RWPE2 (cell line): ENCODE results near the gene C21orf58.
"Not testable (repeated sequence)": the region's sequence is repeated elsewhere in the genome, so short reads cannot be mapped to it uniquely, and the experiment has no call there.

Source experiments
- ATAC-seq: fragments of 200-7000 bp; cut with Tn5 transposase; 3 replicates; pipeline ENCODE4 v1.9.1; 2021; ENCODE audit warnings: low read depth
- DNase-seq: peaks from one replicate; pipeline ENCODE4 v3.0.0-alpha.2; 2020; ENCODE audit warnings: low spot score
- H3K27ac ChIP-seq: fragments of 450-650 bp; 2 replicates; pipeline ENCODE4 v1.5.1; 2017; ENCODE audit warnings: mild to moderate bottlenecking; ENCODE audit not compliant: poor library complexity, severe bottlenecking
- H3K27me3 ChIP-seq: fragments of 250-450 bp; sonication (Bioruptor Pico); 2 replicates; pipeline ENCODE4 v1.5.1; 2021; ENCODE audit warnings: mild to moderate bottlenecking, moderate library complexity; ENCODE audit not compliant: insufficient read depth, poor library complexity, severe bottlenecking
- H3K36me3 ChIP-seq: fragments of 250-450 bp; sonication (Bioruptor Pico); 2 replicates; pipeline ENCODE4 v1.5.1; 2020; ENCODE audit warnings: low read depth, mild to moderate bottlenecking, moderate library complexity
- H3K4me1 ChIP-seq: fragments of 250-450 bp; sonication (Bioruptor Pico); 2 replicates; pipeline ENCODE4 v1.5.1; 2021; ENCODE audit warnings: mild to moderate bottlenecking, moderate library complexity; ENCODE audit not compliant: insufficient read depth, poor library complexity, severe bottlenecking
- H3K4me3 ChIP-seq: fragments of 250-450 bp; sonication (Bioruptor Pico); 2 replicates; pipeline ENCODE4 v1.5.1; 2021; ENCODE audit warnings: mild to moderate bottlenecking, moderate library complexity; ENCODE audit not compliant: severe bottlenecking
- H3K9me3 ChIP-seq: fragments of 250-450 bp; sonication (Bioruptor Pico); 2 replicates; pipeline ENCODE4 v1.5.1; 2021; ENCODE audit warnings: mild to moderate bottlenecking, moderate library complexity; ENCODE audit not compliant: severe bottlenecking
- TF ChIP-seq, protein P1 (sequence below): fragments of 450-650 bp; IDR thresholded peaks from one replicate; pipeline ENCODE4 v1.5.1; 2017; ENCODE audit warnings: mild to moderate bottlenecking, moderate library complexity; ENCODE audit not compliant: poor library complexity, severe bottlenecking

Gene C21orf58

GRCh38 chr21:46323710-46324389, at the start of gene C21orf58, which contains the start of gene PCNT:
Gene C21orf58, minus strand, starts transcription at chr21:46323870. Its CDS starts 1,132 bp downstream, at chr21:46322738.
Gene PCNT, plus strand, starts transcription at chr21:46324156. Its CDS starts 73 bp downstream, at chr21:46324229.
- peak within 1 kb of the TSS; percentile 85 for H3K27ac ChIP-seq
- peaks cover 27% of the 10 kb centered on the region for H3K36me3 ChIP-seq
- peak within 1 kb of the TSS; percentile 88 for H3K4me3 ChIP-seq
- ATAC-seq: peak; percentile 82
- TF ChIP-seq, protein P1, sequence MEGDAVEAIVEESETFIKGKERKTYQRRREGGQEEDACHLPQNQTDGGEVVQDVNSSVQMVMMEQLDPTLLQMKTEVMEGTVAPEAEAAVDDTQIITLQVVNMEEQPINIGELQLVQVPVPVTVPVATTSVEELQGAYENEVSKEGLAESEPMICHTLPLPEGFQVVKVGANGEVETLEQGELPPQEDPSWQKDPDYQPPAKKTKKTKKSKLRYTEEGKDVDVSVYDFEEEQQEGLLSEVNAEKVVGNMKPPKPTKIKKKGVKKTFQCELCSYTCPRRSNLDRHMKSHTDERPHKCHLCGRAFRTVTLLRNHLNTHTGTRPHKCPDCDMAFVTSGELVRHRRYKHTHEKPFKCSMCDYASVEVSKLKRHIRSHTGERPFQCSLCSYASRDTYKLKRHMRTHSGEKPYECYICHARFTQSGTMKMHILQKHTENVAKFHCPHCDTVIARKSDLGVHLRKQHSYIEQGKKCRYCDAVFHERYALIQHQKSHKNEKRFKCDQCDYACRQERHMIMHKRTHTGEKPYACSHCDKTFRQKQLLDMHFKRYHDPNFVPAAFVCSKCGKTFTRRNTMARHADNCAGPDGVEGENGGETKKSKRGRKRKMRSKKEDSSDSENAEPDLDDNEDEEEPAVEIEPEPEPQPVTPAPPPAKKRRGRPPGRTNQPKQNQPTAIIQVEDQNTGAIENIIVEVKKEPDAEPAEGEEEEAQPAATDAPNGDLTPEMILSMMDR: no peak
- H3K27me3 ChIP-seq: no peaks in the 10 kb centered on the region
- H3K9me3 ChIP-seq: no peaks in the 10 kb centered on the region
- peak; percentile 97 for DNase-seq
- H3K4me1 ChIP-seq: peaks cover 12% of the 10 kb centered on the region

DNA sequence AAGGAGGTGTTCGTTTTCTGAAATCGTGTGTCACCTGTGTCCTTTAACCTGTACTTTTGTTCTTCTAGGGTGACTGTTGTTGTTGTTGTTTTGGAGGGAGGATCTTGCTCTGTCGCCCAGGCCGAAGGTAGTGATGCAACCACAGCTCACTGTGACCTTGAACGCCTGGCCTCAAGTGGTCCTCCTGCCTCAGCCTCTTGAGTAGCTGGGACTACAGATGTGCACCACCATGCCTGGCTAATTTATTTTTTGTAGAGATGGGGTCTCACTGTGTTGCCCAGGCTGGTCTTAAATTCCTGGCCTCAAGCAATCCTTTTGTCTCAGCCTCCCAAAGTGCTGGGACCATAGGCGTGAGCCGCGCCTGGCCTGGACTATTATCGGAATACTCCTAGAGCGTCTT, 49.3 kb upstream of the C21orf58 start:
- not testable (repeated sequence) for H3K9me3 ChIP-seq, H3K27me3 ChIP-seq, ATAC-seq, H3K27ac ChIP-seq, DNase-seq, H3K4me3 ChIP-seq, H3K4me1 ChIP-seq
- H3K36me3 ChIP-seq: peaks cover 18% of the 10 kb centered on the region

- ATAC-seq (no peak), DNase-seq (no peak)
- TF ChIP-seq, protein P1: no peak
- H3K36me3 ChIP-seq: peaks cover 22% of the 10 kb centered on the region
- H3K27ac ChIP-seq: no peak overlapping the region
- no peaks in the 10 kb centered on the region for H3K27me3 ChIP-seq
- H3K9me3 ChIP-seq: no peaks in the 10 kb centered on the region
- H3K4me3 ChIP-seq: no peak overlapping the region
- no peaks in the 10 kb centered on the region for H3K4me1 ChIP-seq
These were observed 48.4 kb upstream of the C21orf58 start for GRCh38 chr21:46372014-46372485.

GRCh38 chr21:46371204-46372013, 47.7 kb upstream of the C21orf58 start:
- no peaks in the 10 kb centered on the region for H3K9me3 ChIP-seq
- TF ChIP-seq, protein P1: no peak
- H3K27me3 ChIP-seq: no peaks in the 10 kb centered on the region
- no peak overlapping the region for H3K4me3 ChIP-seq
- no peaks in the 10 kb centered on the region for H3K4me1 ChIP-seq
- DNase-seq (no peak), ATAC-seq (no peak; the same call in 2 of the 3 replicates)
- H3K27ac ChIP-seq: no peak overlapping the region
- peaks cover 27% of the 10 kb centered on the region for H3K36me3 ChIP-seq

DNA sequence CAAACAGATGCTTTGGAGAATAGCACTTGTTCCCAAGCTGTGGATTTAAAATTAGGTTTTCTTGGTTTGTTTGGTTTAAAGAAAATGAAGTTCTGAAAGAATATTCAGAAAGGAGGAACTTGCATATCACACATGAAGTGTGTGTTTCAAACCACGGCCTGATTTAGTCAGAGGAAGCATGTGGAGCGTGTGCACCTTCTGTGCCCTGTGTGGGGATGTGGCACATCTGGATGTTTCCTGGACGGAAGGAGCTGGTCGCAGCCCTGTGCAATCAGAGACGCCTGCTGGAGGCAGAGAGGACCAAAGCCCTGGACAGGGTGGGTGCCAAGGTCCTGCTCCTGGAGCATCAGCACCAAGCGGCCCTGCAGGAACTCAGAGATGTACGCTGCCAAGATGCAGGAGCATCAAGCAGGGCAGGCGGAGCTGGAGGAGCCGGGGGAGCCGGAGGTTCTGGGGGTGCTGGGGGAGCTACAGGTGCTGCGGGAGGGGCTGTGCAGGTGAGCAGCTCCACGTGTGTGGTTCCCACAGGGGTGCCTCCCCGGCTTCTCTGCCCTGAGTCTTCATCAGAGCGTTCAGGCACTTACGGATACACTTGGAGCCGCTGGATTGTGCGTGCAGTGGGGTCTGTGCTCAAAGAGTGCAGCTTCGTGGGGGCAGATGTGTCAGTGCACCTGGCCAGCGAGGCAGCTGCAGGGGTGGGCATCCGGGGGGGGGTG, 46.0 kb upstream of the C21orf58 start:
- TF ChIP-seq, protein P1: no peak
- no peaks in the 10 kb centered on the region for H3K9me3 ChIP-seq
- no peaks in the 10 kb centered on the region for H3K4me1 ChIP-seq
- no peaks in the 10 kb centered on the region for H3K27me3 ChIP-seq
- no peak overlapping the region for H3K27ac ChIP-seq
- no peak for ATAC-seq
- peak; percentile 51 for DNase-seq
- no peak overlapping the region for H3K4me3 ChIP-seq
- H3K36me3 ChIP-seq: peaks cover 35% of the 10 kb centered on the region
